ENCODE measurements around the gene MRPL38.

The MRPL38 gene

DNA sequence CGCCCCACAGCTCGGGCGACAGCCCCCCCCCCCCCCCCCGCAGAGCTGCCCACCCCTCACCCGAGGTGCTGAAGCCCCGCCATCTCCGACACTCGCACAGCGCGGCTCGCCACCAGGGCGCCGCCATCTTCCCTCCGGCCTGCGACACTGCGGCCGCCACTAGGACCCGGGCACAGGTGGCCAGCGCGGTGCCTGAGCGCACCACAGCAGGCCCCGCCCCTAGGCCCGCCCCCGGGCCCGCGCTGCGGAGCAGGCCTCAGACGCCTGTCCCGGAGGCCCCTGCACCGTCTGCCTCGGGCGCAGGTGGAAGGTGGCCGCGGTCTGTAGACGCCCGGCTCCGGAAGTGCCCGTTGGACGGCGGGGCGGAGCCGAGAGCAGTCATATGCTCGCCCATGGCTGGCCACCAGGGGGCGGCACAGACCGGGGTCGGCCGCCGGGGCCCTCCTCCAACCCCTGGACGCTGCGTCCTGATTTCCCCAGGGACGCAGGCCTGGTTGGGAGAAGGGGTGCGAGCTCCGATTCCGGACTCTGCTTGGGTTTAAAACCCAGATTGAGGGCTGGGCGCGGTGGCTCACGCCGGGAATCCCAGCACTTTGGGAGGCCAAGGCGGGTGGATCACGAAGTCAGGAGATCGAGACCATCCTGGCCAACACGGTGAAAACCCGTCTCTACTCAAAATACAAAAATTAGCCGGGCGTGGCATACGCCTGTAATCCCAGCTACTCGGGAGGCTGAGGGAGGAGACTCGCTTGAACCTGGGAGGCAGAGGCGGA, at the start of gene MRPL38:
MRPL38 (minus strand) TSS at position 136 of the 773 bp plus-strand sequence; CDS start at position 127, 9 bp downstream.
- DNase-seq: peak; percentile 95 to 98

DNA sequence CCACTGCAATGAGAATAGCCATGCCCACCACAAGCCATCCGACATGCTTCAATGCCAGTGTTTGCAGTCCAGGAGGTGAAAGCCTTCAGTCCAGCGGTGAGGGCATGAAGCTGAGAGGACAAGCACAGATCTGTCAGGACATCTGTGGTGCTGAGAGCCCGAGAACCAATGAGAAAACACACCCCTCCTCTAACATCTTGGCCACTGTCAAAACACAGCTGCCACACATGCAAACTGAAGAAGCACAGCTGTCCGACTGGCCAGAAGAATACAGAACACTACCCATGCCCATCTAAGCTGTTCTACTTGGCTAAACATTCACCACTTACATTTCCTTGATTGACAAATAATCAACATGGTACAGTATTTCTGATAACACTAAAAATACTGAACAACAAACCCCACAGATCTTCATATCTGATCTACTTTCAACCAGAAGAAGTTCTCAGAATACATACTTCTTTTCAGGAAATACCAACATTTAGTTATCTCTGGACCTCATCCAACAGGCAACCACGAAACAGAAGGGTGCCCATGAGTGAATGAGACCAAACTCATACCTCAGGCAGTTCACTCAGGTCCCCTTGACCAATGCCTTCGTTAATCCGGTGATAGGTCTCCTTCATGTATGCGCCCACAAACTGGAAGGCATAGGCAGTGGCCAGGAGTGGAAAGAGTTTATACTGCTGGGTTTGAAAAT, 46.3 kb upstream of the MRPL38 start:
- no peak for DNase-seq

DNA sequence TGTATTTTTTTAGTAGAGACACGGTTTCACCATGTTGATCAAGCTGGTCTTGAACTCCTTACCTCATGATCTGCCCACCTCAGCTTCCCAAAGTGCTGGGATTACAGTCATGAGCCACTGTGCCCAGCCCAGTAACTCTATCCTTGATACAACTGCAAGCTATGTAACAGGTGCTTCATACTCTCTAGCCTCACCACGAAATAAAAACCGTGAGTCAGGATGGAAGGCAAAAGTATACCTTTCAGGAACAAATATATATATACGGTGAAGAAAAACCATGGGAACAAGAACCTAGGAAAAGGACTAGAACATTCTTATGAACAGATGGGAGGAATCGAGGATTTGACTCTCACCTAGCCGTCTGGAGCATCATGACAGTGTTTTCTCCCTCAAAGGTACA, 45.7 kb upstream of the MRPL38 start:
- DNase-seq: no peak

DNA sequence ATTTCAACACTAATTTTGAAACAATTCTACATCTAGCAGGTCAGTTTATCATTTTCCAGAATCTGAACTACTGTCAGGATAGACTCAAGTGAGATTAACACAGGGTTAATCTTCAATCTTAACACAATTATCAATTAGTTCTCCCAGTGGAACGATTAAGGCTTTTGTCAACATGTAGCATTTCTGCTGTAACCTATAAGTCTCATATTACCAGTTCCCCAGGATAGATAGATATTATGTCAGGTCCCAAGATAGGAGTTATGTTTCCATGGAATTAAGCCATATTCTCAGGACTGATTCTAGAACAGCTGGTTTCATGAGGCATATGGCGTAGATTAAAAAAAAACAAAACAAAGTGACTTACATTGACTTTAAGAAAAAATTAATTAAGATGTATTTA, 40.5 kb upstream of the MRPL38 start:
- no peak for DNase-seq

DNA sequence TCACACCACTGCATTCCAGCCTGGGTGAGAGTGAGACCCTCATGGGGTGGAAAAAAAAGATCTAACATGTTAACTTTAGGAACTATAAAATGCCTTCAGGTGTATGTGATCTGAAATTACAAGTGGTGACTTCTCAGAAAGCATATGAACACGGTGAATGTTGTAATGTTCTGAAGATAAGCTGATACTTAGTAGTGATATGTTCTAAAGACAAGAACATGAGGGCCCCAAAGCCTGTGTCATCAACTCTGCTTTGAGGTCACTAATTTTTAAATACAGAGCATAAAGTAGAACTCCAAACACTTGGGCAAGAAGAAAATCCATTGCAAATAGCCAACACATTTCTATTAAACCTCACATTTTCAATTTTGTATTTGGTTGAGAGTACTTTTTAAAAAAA, 38.8 kb upstream of the MRPL38 start:
- DNase-seq: no peak

GRCh38 chr17:75942473-75942872, 37.8 kb upstream of the MRPL38 start:
- DNase-seq: no peak

DNA sequence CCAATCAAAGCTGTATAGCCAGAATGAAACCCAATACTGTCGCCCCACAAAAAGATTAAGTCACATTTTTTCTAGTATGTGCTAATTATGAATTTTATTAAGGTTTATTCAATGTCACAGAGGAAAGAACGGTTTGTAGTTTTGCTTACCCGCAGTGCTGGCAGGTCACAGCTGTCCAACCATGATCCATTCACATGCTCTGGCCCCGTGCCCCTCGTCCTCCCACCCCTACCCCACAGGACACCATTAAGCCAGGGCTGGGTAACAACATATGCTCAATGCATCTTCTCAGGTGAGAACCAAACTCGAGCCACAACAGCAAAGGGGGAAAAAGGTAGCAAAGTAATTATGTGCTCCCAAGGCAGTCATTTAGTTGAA, 36.7 kb upstream of the MRPL38 start:
- no peak for DNase-seq

DNA sequence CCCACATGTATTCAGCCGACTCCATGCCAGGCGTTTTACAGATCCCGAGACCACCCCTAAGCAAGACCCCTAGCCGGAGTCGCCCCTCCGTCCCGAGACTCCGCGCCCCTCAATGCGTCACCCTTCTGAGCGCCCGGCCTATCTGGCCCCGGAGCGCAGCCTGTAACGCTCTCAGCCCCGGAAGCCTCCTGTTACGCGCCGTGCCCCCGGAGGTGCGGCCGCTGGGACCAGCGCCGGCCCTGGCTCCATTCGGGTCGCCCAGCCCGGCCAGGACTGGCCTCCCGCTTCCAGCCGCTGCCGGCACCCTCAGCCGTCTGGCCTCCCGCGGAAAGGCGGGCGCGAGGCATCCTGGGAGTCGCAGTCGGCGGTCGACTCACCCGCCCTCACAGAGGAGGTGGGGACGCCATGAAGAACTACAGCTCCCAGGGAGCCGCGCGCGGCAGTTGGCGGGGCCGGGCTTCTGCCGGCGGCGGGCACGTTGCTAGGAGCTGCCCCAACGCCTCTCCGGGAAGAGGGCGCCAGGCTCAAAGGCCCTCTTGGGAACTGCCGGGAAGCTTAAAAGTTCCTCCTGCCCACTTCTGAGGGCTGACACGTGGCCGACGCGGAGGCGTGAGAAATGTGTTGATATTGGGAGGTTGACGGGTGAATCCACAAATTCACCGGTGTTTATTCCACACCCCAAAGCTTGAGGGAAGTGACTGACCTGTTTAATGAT, 36.2 kb upstream of the MRPL38 start, which contains the start of gene FBF1:
FBF1 (minus strand) TSS at position 316 of the 715 bp plus-strand sequence. CDS start 2,893 bp downstream, outside the sequence.
- peak; percentile 87 for DNase-seq

DNA sequence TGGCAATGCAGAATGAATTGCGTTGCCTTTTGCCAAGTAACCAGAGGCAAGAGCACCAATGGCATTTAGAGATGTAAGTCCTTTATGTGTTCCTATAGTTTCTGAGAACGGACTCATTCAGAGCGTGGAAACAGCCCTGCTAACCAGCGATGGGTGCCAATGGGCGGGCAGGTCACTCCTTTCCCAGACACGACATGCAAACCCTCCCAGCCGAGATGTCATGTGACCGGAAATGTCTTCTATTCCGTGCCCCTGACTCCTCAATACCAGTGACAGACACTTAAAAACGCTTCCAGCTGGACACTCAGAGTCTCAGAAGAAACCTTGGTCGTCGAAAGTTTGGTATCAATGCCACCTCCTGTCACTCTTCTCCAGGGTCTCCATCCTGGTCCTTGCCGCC, 33.0 kb upstream of the MRPL38 start:
- DNase-seq: no peak

DNA sequence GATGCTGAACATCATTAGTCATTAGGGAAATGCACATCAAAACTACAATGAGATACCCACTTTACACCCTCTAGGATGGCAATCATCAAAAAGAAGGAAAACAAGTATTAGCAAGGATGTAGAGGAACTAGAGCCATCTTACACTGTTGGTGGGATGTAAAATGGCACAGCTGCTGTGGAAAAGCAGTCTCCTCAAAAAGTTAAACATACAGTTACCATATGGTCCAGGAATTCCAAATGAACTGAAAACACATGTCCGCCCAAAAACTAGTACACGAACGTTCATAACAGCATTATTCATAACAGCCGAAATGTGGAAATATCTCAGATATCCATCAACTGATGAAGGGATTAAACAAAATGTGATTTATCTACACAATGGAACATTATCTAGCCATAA, 29.1 kb upstream of the MRPL38 start:
- no peak for DNase-seq

GRCh38 chr17:75932852-75933251, 28.2 kb upstream of the MRPL38 start:
- no peak for DNase-seq

DNA sequence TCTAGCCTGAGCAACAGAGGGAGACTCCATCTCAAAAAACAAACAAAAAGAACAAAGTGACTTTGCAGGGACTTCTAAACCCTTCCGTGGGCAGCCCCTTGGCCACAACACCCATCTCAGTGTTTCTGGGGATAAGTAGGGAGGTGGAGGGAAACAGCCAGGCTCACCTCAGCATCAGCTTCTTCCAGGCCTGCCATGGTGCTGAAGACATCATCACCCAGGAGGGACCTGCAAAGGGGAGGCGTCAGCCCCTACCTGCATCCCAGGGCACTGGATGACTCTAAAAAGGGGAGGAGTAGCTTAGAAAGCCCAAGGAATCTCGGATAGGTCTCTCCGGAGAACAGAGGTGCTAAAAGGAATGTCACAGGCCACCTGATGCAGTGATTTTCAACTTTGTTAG, 26.4 kb upstream of the MRPL38 start:
- DNase-seq: no peak

DNA sequence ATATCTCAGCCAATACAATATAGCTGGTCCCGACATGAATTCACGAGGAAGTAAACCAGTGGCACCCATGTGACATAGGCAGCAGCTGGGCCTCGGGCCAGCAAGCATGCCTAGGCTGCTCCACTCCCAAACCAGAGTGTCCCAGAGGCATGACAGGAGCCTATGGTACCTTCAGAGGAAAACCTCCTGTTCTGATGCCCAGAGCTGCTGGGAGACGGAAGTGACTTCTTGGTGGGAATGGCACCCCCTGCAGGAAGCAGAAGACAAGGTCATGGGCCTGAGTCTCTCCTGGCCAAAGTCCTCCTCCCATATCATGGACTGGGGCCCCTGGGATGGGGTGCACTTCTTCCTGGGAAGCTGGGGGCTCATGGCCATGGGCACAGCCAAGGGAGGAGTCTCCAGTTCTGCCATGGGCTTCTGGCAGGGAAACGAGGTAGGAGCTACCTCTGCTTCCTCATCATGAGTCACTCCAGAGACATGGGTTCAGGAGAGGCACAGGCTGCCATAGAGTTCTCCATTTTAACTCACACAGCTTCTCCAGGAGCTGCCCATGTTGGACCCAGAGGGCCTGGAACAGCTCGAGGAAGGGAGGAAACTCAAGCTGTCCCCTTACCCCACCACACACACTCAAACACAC, 22.7 kb upstream of the MRPL38 start:
- DNase-seq: peak in 1 of 2 donors; percentile 14

DNA sequence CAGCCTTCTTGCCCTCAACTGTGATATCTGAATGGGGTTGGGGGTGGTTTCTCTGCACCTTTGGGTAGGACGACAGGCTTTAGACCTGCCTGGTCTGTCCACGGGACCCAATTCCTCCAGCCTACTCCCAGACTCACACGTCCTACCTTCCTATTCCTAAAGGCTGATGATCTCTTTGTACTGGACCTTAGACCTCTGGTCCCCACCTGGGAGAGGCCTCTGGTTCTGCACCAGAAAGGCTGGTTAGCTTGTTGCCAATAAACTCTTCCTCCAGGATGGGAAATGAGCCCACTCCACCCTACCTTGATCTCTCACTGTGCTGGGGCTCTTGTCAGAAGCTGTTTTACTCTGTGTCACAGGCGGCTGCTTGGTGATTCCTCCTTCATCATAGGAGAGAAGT, 21.8 kb upstream of the MRPL38 start:
- no peak for DNase-seq

DNA sequence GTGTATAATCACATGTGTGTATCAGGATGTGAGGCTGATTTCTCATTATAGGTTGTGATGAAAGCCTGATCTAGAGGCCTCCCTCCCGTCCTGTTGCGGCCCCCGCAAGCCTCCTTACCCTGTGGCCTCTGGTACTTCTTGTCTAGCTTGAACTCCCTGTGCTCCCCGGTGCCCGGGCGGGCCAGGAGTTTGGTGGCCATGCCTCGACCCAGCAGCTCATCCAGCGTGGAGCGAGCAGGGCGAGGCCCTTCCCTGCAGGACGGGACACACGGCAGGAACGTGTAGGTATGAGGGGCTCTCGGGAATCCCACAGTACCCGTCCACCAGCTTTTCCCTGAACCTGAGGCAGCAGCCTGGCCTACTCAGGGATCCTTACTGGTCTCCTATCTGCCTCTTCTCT, 21.2 kb upstream of the MRPL38 start:
- DNase-seq: no peak

- DNase-seq: no peak
These were observed 20.4 kb upstream of the MRPL38 start for GRCh38 chr17:75925103-75925502.

GRCh38 chr17:75922963-75923874, 18.5 kb upstream of the MRPL38 start:
- DNase-seq: no peak

DNA sequence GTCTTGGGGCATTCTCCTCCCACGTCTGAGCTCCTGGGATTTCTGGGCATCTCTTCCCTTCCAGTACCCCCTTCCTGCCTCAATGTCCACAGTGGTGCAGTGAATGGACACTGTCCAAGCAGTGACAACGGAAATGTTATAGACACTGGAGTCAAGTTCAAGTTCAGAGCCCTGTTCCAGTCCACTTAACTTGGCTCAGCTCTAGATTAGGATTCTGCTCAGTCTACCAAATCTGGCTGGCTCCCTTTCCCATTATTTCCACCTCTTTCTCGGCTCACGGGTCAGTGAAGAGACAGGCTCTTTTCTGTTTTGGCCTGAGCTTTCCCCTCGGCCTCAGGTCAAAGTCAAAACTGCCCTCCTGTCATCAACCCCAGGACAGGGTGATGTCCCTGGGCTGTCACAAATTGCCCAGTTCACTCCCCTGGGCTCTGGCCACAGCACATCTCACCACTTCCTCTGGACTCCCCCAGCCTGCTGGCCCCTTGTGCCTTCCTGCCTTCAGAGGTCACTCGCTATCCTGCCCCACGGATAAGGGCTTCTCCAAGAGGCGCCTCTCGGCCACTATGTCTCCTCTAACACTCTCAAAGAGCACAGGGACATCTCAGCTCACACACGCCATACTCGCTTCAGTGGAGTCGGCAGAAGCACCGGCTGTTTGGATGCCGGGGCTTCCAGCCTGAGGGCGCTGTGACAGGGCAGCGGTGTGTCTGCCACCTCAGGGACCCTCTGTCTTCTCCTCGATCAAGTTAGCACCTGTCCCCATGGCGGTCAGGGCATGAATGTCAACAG, 17.7 kb upstream of the MRPL38 start:
- DNase-seq: no peak

DNA sequence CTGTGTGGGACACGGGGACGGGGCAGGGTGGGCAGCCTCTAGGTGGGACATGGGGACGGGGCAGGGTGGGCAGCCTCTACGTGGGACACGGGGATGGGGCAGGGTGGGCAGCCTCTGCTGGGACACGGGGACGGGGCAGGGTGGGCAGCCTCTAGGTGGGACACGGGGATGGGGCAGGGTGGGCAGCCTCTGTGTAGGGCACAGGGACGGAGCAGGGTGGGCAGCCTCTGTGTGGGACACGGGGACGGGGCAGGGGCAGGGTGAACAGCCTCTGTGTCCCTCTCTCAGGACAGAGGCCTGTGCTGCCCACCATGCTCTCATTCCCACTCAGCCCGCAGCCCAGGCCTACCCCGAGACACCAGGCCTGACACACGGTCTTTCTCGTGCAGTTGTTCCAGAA, 16.9 kb upstream of the MRPL38 start:
- no peak for DNase-seq

DNA sequence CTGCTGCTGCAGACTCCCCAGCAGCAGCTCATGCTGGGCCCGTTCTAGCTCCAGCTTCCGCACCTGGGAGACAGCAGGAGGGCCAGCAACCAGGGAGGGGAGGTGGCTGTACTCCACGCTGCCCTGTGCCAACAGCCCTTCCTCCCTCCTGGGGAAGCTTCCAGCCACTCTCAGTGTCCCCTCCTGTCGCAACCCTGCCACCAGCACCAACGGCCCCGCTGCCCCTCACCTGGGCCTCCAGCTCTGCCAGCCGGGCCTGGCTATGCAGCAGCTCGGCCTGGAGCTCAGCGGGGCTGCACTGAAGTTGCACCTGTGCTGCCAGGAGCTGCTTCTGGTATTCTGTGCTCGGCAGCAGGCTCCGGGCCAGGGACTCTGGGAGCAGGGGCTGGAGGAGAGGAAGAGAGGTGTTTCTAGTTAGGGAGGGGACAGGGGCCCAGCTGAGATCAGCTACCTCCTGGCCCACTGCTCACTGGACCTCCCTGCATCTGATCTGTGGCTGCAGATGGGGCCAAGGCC, 15.4 kb upstream of the MRPL38 start:
- DNase-seq: no peak

- no peak for DNase-seq
These were observed 14.9 kb upstream of the MRPL38 start for GRCh38 chr17:75919611-75920010.
